HCT116 (cell line): ENCODE measurements around the gene IL17RA. TPM values are rescaled to one million over a fixed set of nuclear protein-coding genes. Genes with fewer than 3 reads are reported as not detected.

ENCODE experiments used
- ATAC-seq: fragments of 200-7000 bp; cut with Tn5 transposase; 2 replicates; pipeline ENCODE4 v1.9.1; 2020; ENCODE audit warnings: mild to moderate bottlenecking, moderate library complexity
- BruUV-seq: library from RNA; stranded (reverse); fragments of 400-500 nt; replicated peaks from 2 replicates; lab custom pipeline; 2021; lab: Mats Ljungman, UMichigan
- CTCF ChIA-PET: fragments of 300-600 bp; sonication (Branson Sonifier 250); formaldehyde crosslinking; loops from one replicate; lab custom pipeline; 2021; ENCODE audit warnings: antibody characterized with exemption; lab: Charles Lee
- POLR2A ChIA-PET: fragments of 300-600, 350-600 bp; sonication (Branson Sonifier 250); formaldehyde crosslinking; loops from one replicate; lab custom pipeline; 2021; ENCODE audit warnings: antibody characterized with exemption; lab: Charles Lee
- RAD21 ChIA-PET, 2 experiments: fragments of 300-600 bp; sonication (Branson Sonifier 250); formaldehyde crosslinking; loops; one replicate each; lab custom pipeline; 2023; ENCODE audit warnings: low total read pairs in 2 of 2; ENCODE audit not compliant: uncharacterized antibody in 2 of 2, unreplicated experiment in 2 of 2, low non-redundant PET in 1 of 2; lab: Charles Lee
- DNase-seq: peaks from one replicate; pipeline ENCODE4 v3.0.0-alpha.2; 2010; ENCODE audit warnings: low read depth, low spot score
- H2AFZ ChIP-seq: fragments of 200-600 bp; shearing (Covaris generic), sonication (generic); 2 replicates; pipeline ENCODE4 v1.6.1; 2017; ENCODE audit warnings: low read depth, mixed run types, mixed read lengths, antibody characterized with exemption, low read length; ENCODE audit not compliant: poor library complexity, severe bottlenecking
- H3K27ac ChIP-seq: 2 replicates; pipeline ENCODE4 v1.5.1; 2012; ENCODE audit warnings: low read depth, low read length
- H3K27me3 ChIP-seq: fragments of 200-600 bp; sonication (generic); 2 replicates; pipeline ENCODE4 v1.6.1; 2016; ENCODE audit warnings: mixed run types, low read length, mixed read lengths; ENCODE audit not compliant: insufficient read depth
- H3K36me3 ChIP-seq, 2 experiments: fragments of 200-500 bp in 1 of 2; fragments of 200-600 bp in 1 of 2; sonication (Bioruptor generic) in 1 of 2; sonication (generic) in 1 of 2; 2 replicates each; pipeline versions ENCODE4 v1.5.1 to v1.6.1; 2014 to 2016; ENCODE audit warnings: low read length in 2 of 2, inconsistent platforms in 1 of 2, mixed read lengths in 1 of 2, mixed run types in 1 of 2; ENCODE audit not compliant: insufficient read depth in 2 of 2, control insufficient read depth in 1 of 2
- H3K4me1 ChIP-seq, 2 experiments: fragments of 200-600 bp in 1 of 2; sonication (generic) in 1 of 2; 2 replicates each; pipeline versions ENCODE4 v1.5.1 to v1.6.1; 2012 to 2017; ENCODE audit warnings: low read length in 2 of 2, inconsistent platforms in 1 of 2, mild to moderate bottlenecking in 1 of 2, mixed read lengths in 1 of 2, mixed run types in 1 of 2, moderate library complexity in 1 of 2; ENCODE audit not compliant: insufficient read depth in 2 of 2, control insufficient read depth in 1 of 2
- H3K4me2 ChIP-seq: fragments of 200-600 bp; sonication (generic); 2 replicates; pipeline ENCODE4 v1.6.1; 2017; ENCODE audit warnings: mixed run types, low read length, mixed read lengths
- H3K4me3 ChIP-seq, 2 experiments: fragments of 200-600 bp in 1 of 2; sonication (generic) in 1 of 2; replicated peaks in 1 of 2; 2 replicates each; pipeline ENCODE4 v1.5.1; 2011 to 2016; ENCODE audit warnings: low read length in 2 of 2, control low read depth in 1 of 2, low read depth in 1 of 2, mild to moderate bottlenecking in 1 of 2, mixed read lengths in 1 of 2, mixed run types in 1 of 2
- H3K79me2 ChIP-seq: fragments of 200-600 bp; sonication (generic); 2 replicates; pipeline ENCODE4 v1.6.1; 2017; ENCODE audit warnings: mild to moderate bottlenecking, mixed run types, low read length, moderate library complexity, mixed read lengths; ENCODE audit not compliant: insufficient read depth
- H3K9ac ChIP-seq: fragments of 200-600 bp; sonication (generic); 2 replicates; pipeline ENCODE4 v1.6.1; 2016; ENCODE audit warnings: low read length, mixed read lengths
- H3K9me2 ChIP-seq: fragments of 200-600 bp; sonication (generic), shearing (Covaris generic); 2 replicates; pipeline ENCODE4 v1.6.1; 2017; ENCODE audit warnings: mixed run types, mild to moderate bottlenecking, moderate library complexity; ENCODE audit not compliant: insufficient read depth
- H3K9me3 ChIP-seq, 2 experiments: fragments of 200-500 bp in 1 of 2; fragments of 200-600 bp in 1 of 2; sonication (Bioruptor generic) in 1 of 2; sonication (generic) in 1 of 2; 2 replicates each; pipeline ENCODE4 v1.6.1; 2014 to 2017; ENCODE audit warnings: low read length in 2 of 2, mixed read lengths in 2 of 2, inconsistent platforms in 1 of 2, low read depth in 1 of 2, mild to moderate bottlenecking in 1 of 2, mixed run types in 1 of 2, moderate library complexity in 1 of 2; ENCODE audit not compliant: control insufficient read depth in 1 of 2, insufficient read depth in 1 of 2
- H4K20me1 ChIP-seq: fragments of 200-600 bp; sonication (generic), shearing (Covaris generic); 2 replicates; pipeline ENCODE4 v1.6.1; 2017; ENCODE audit warnings: mixed run types, mild to moderate bottlenecking, moderate library complexity; ENCODE audit not compliant: insufficient read depth
- ATF3 ChIP-seq: IDR thresholded peaks from 2 replicates; pipeline ENCODE4 v1.6.1; 2012
- EGR1 ChIP-seq: IDR thresholded peaks from 2 replicates; pipeline ENCODE4 v1.6.1; 2012; ENCODE audit warnings: low read depth
- ELF1 ChIP-seq: IDR thresholded peaks from 2 replicates; pipeline ENCODE4 v1.6.1; 2012; ENCODE audit warnings: low read depth, borderline replicate concordance
- EZH2 ChIP-seq: fragments of 200-600 bp; sonication (generic); IDR thresholded peaks from 2 replicates; pipeline ENCODE4 v1.6.1; 2017; ENCODE audit warnings: antibody characterized with exemption, mixed run types
- EZH2phosphoT487 ChIP-seq: fragments of 200-600 bp; IDR thresholded peaks from 2 replicates; pipeline ENCODE4 v1.6.1; 2018; ENCODE audit warnings: antibody characterized with exemption, borderline replicate concordance
- FOSL1 ChIP-seq: IDR thresholded peaks from 2 replicates; pipeline ENCODE4 v1.6.1; 2012; ENCODE audit warnings: low read depth
- MAX ChIP-seq: IDR thresholded peaks from 2 replicates; pipeline ENCODE4 v1.6.1; 2012
- POLR2A ChIP-seq: IDR thresholded peaks from 2 replicates; pipeline ENCODE4 v1.7.0; 2011; ENCODE audit warnings: borderline replicate concordance; ENCODE audit not compliant: insufficient read depth, insufficient read length; ENCODE audit errors: extremely low read depth
- REST ChIP-seq: IDR thresholded peaks from 2 replicates; pipeline ENCODE4 v1.6.1; 2012; ENCODE audit warnings: low read depth
- SIN3A ChIP-seq: IDR thresholded peaks from 2 replicates; pipeline ENCODE4 v1.6.1; 2012; ENCODE audit warnings: low read depth
- SP1 ChIP-seq: IDR thresholded peaks from 2 replicates; pipeline ENCODE4 v1.6.1; 2012; ENCODE audit warnings: low read depth
- ZFX ChIP-seq: fragments of 450-650 bp; IDR thresholded peaks from 2 replicates; pipeline ENCODE4 v1.6.1; 2017
- intact Hi-C: fragments of 100-400 bp; cut with micrococcal nuclease; formaldehyde crosslinking; loops from 2 replicates; pipeline ENCODE4 v1.10.0; 2022
- total RNA-seq: library from RNA; stranded (reverse); gene quantifications from one replicate; pipeline ENCODE4 v1.2.1, GENCODE V29; 2021; ENCODE audit not compliant: unreplicated experiment

Gene IL17RA
- total RNA-seq, 1 experiment from 2014 or later, result 17.3 TPM

GRCh38 chr22:17143101-17143500, 58.3 kb downstream of the IL17RA start:
- TF ChIP-seq EZH2, result no peak
- no peak for TF ChIP-seq SP1
- no peak for TF ChIP-seq ZFX
- TF ChIP-seq POLR2A, result no peak
- TF ChIP-seq EZH2phosphoT487, result no peak
- no peak for TF ChIP-seq ATF3
- TF ChIP-seq FOSL1, result no peak
- TF ChIP-seq ELF1, result no peak
- TF ChIP-seq REST, result no peak
- no peak for TF ChIP-seq MAX
- TF ChIP-seq SIN3A, result no peak
- no peak for TF ChIP-seq EGR1
- no peaks in the 10 kb centered on the region for H3K4me1 ChIP-seq
- H2AFZ ChIP-seq, result no peak overlapping the region
- H3K4me2 ChIP-seq, result no peak overlapping the region
- H3K36me3 ChIP-seq, result peaks cover 23 to 32% of the 10 kb centered on the region in 2 experiments; a peak in 3 of 4 replicates
- no peak for ATAC-seq
- no peaks in the 10 kb centered on the region for H3K9me3 ChIP-seq
- RAD21 ChIA-PET, result no interaction called here
- intact Hi-C loops, result no loop called here
- no peak for DNase-seq
- H3K79me2 ChIP-seq, result peaks cover 18% of the 10 kb centered on the region
- POLR2A ChIA-PET, result no interaction called here
- H3K27me3 ChIP-seq, result no peaks in the 10 kb centered on the region
- BruUV-seq, result no TSS peak
- H3K4me3 ChIP-seq, result no peak overlapping the region
- H3K9me2 ChIP-seq, result no peaks in the 10 kb centered on the region
- no peaks in the 10 kb centered on the region for H4K20me1 ChIP-seq
- H3K9ac ChIP-seq, result no peak overlapping the region
- CTCF ChIA-PET, result no interaction called here
- H3K27ac ChIP-seq, result no peak overlapping the region
